Stimulated activated CD8-positive, alpha-beta memory T cell treated with anti-CD3 and anti-CD28 coated beads, Interleukin-15, amount 100 ng/mL, for 4 hours (primary cell): Measurements from ENCODE around the gene KRT15.
"Not testable (repeated sequence)": the region's sequence is repeated elsewhere in the genome, so short reads cannot be mapped to it uniquely, and the experiment has no call there.

Source experiments
- DNase-seq, 2 donors: peaks; one replicate each; pipeline ENCODE4 v3.0.0-alpha.2; 2020; ENCODE audit warnings: low read depth in 2 of 2

KRT15 gene

GRCh38 chr17:41544491-41544892 lies 25.8 kb upstream of the KRT15 start:
- DNase-seq = no peak

GRCh38 chr17:41542786-41543185 lies 24.1 kb upstream of the KRT15 start:
- DNase-seq = not testable (repeated sequence)

GRCh38 chr17:41542357-41542756 lies 23.7 kb upstream of the KRT15 start:
- DNase-seq = no peak

DNA sequence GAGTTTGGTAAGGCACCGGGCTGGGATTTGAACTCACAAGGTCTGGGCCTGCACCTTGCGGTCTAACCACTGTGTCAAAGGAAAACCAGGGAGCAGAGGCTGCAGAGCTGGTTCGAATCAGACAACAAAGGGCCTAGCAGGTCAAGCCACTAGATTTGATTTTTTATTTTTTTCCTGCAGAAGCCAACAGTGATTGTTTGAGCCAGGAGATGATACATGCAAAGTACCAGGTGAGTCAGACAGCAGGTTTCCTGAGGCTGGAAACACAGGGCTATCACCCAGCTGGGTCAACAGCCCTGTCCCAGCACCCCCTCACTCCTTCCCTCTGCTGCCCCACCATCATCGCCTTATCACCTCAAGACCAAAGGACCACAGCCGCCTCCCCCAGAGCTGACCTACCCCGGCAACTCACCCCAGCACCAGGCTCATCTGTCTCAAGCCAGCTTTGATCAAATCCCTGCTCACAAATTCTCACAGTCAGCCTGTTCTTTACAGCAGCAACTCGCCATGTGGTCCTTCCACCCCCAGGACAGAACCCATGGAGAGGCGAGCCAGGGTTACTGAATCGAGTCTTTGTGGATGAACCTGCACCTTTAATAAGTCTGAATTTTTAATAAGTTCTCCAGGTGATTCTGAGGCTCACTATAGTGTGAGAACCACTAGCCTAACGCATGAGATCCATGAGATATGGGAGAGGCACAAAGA lies 22.4 kb upstream of the KRT15 start:
- DNase-seq = no peak

- DNase-seq = no peak
Observed at GRCh38 chr17:41539979-41540701, 21.4 kb upstream of the KRT15 start.

DNA sequence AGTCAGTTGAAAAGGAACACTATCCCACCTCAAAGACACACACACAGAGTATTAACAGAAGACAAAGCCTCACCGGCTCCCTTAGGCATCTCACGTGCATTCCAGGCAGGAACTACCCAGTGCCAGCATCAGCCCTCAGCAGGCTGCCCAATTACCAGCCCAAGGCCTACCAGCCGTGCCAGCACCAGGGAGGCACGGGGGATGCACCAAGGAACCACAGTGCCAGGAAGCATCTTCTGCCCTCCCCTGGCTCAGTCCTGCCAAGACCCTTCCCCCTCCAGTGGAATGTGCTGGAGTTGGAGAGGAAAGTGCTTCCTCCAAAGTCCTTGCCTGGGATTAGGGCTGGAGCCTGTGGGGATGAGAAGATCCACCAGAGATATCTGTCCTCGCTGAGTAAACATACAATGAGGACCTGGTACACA lies 20.4 kb upstream of the KRT15 start:
- no peak for DNase-seq

DNA sequence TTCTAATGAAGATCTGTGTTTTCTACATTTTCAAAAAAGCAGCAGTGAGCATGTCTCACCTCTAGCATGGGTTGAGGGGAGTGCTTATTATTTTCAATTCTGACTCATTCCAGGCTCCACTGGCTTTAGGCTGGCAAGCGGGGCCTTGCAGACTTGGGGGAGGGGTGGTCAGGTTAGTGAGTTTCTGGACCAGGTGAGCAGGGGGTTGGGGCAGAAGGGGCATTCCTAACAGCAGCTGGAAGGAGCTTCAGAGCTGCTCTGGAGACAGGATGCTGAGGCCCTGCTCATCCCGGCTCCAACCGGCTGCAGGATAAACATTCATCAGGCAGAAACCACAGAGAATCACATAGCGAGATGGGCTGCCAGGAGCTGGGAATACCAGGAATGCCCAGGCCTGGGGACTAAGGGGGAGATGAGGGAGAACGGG lies 19.9 kb upstream of the KRT15 start:
- no peak for DNase-seq

DNA sequence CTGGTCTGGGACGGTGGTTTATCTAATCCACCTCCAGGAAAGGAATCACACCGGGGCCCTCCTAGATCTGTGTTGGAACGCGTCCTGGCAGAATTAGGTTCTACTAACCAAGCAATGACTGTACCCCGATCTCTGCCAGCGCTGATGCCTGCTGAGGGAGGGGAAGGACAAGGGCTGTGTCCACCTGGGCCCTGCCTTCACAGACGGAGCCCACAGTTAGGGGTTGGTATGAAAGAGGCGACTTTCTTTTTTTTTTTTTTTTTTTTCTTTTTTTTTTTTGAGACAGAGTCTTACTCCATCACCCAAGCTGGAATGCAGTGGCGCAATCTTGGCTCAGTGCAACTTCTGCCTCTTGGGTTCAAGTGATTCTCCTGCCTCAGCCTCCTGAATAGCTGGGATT lies 19.3 kb upstream of the KRT15 start:
- DNase-seq = no peak

GRCh38 chr17:41537614-41537954 lies 18.9 kb upstream of the KRT15 start:
- no peak for DNase-seq

DNA sequence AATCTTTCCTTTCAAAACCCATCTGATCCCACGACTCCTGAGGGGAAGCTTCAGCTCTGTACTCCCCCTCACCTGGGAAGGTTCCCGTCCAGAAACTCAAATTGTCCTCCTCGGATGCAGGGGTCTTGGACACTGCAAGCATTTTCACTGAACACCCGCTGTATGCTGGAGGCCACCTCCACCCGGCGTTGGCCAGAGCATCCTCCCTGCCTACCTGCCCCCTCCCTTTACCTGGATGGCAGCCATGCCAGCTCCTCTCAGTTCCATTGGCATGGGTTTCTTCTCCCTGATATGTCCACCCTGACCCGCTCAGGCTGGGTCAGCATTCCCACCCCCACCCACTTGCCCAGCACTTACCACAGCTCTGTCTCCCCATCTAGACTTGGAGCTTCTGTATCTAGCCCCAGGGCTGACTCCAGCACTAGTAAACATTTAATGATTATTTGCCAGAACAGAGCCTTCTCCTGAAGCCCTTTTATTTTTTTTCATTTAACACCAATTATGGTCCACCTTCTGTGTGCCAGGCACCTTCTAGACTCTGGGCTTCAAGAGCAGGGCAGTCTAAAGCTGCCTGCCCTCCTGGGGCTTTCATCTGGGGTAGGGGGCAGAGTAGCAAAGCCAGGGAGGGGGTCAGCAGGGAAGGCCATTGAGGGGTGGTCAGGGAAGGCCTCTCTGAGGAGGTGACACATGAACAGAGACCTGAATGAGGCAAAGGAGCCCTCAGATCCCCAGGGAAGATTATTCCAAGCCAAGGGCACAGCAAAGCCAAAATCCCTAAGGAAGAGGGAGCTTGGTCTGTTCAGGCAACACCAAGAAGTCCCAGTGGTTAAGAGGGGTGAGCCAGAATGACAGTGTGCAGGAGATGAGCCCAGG lies 18.3 kb upstream of the KRT15 start:
- DNase-seq = no peak

GRCh38 chr17:41535764-41536481 lies 17.2 kb upstream of the KRT15 start:
- no peak for DNase-seq

DNA sequence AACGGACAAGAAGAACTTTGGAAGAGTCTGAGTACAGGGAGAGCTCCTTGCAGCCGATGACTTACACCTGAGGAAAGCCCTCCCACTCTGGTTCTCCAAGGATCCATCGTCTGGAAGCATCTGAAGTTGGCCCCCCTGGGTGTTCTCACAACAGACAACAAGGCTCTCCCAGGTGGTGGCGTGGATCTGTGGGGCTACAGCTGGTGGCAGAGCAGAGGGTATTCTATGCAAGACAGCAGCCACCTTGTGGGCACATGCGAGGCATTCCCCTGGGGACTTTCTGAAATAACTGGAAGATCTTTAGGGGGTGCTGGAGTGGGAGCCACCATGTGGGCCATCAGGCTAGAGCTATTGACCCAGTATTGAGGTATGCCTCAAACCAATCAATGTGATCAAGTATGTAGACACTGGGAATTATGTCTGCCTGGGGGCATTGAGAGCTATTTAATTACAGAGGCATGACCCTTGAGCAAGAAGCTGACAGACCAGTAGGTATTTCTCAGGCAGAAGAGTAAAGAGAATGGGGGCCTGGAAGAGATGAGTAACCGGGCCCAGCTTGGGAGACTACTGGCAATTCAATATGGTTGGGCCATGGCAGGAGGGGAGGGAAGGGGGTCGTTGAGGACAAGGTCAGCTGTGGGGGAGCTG lies 16.3 kb upstream of the KRT15 start:
- DNase-seq = no peak

- DNase-seq = no peak
Observed at GRCh38 chr17:41533613-41534012, 14.9 kb upstream of the KRT15 start.

- no peak for DNase-seq
Observed at GRCh38 chr17:41532947-41533570, 14.4 kb upstream of the KRT15 start.

- no peak for DNase-seq
Observed at GRCh38 chr17:41531993-41532392, 13.3 kb upstream of the KRT15 start.

GRCh38 chr17:41530062-41531048 lies 11.7 kb upstream of the KRT15 start:
- no peak for DNase-seq

GRCh38 chr17:41529491-41529915 lies 10.8 kb upstream of the KRT15 start:
- no peak for DNase-seq

DNA sequence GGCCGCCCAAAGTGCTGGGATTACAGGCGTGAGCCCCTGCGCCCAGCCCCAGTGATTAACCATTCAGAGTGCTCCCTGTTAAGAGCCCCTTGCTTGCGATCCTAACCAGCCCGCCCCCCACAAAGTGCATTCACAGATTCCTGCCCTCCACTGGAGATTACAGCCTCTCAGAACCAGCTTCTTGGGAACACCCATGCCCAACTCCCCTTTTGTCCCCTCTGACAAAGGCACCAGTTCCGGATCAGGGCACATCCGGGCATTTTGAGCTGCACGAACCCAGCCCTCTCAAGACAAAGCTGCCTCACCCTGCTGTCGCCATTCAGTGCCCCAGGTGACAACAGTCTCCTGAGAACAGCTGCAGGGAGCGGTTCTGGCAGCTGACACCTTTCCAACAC lies 10.3 kb upstream of the KRT15 start:
- no peak for DNase-seq
